ENCODE measurements around the gene VPS9D1. TPM values are rescaled to one million over a fixed set of nuclear protein-coding genes. Genes with fewer than 3 reads are reported as not detected.
A peak's percentile ranks its signal among the peaks of the same experiment; 100 is the strongest.
"Not testable (repeated sequence)": the region's sequence is repeated elsewhere in the genome, so short reads cannot be mapped to it uniquely, and the experiment has no call there.

The VPS9D1 gene
- total and polyA plus RNA-seq, 7 donors: 3.7 to 10.3 (median 5.2) TPM

- TF ChIP-seq, protein P1, sequence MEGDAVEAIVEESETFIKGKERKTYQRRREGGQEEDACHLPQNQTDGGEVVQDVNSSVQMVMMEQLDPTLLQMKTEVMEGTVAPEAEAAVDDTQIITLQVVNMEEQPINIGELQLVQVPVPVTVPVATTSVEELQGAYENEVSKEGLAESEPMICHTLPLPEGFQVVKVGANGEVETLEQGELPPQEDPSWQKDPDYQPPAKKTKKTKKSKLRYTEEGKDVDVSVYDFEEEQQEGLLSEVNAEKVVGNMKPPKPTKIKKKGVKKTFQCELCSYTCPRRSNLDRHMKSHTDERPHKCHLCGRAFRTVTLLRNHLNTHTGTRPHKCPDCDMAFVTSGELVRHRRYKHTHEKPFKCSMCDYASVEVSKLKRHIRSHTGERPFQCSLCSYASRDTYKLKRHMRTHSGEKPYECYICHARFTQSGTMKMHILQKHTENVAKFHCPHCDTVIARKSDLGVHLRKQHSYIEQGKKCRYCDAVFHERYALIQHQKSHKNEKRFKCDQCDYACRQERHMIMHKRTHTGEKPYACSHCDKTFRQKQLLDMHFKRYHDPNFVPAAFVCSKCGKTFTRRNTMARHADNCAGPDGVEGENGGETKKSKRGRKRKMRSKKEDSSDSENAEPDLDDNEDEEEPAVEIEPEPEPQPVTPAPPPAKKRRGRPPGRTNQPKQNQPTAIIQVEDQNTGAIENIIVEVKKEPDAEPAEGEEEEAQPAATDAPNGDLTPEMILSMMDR (IDR thresholded peaks at IDR 0.05): no peak
- no peaks in the 10 kb centered on the region for H3K9me3 ChIP-seq
- 0 to 1% (median 1%) methylated on average over 60 to 66 of the region's 67 CpGs for WGBS, 3 donors
Measured at GRCh38 chr16:89686520-89687091, 34.1 kb downstream of the VPS9D1 start, which contains the start of gene CDK10. TSS of gene CDK10 (plus strand) at chr16:89686689. CDS start at chr16:89686711, 22 bp downstream.

DNA sequence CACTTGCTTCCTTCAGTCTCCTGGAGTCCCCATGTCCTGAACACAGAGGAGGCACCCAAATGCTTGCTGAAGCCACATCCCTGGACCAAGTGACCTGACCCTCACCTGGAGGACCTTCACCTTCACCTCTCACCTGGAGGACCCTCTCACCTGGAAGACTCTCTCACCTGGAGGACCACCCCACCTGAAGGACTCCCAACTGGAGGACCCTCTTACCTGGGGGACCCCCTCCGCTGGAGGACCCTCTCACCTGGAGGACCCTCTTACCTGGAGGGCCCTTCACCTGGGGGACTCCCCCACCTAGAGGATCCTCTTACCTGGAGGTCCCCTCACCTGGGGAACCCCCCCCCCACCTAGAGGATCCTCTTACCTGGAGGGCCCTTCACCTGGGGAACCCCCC lies 34.8 kb downstream of the VPS9D1 start:
- intact Hi-C loops (cut with DNase I): no loop called here
- no peaks in the 10 kb centered on the region for H3K27me3 ChIP-seq (ENCODE audit: insufficient read depth in 3 of 3, low read length in 2 of 3)
- TF ChIP-seq, protein P1 (IDR thresholded peaks at IDR 0.05): no peak
- ATAC-seq: no peak
- no peak overlapping the region for H3K27ac ChIP-seq
- H3K4me1 ChIP-seq: peaks cover 14% of the 10 kb centered on the region
- no peaks in the 10 kb centered on the region for H3K9me3 ChIP-seq
- DNase-seq: no peak
- no peak overlapping the region for H3K4me3 ChIP-seq
- H3K36me3 ChIP-seq (ENCODE audit: insufficient read depth in 1 of 2, low read depth in 1 of 2): peaks cover 0 to 18% of the 10 kb centered on the region in 2 donors
- 100% methylated on average over 1 of the region's 1 CpG for whole genome bisulfite sequencing, 3 donors

More at GRCh38 chr16:89686520-89687091, 34.1 kb downstream of the VPS9D1 start, which contains the start of gene CDK10:
- Histone ChIP-seq H3K4me1 (peaks cover 14% of the 10 kb centered on the region), H3K27ac (peak within 1 kb of the TSS; percentile 93), H3K4me3 (peak within 1 kb of the TSS; percentile 95), H3K27me3 (ENCODE audit: insufficient read depth in 3 of 3, low read length in 2 of 3) (no peaks in the 10 kb centered on the region), H3K36me3 (ENCODE audit: insufficient read depth in 1 of 2, low read depth in 1 of 2) (peaks cover 0 to 25% of the 10 kb centered on the region in 2 donors)
- DNase-seq (peak; percentile 90 to 95), ATAC-seq (peak; percentile 93 to 99 (median 96))
- intact Hi-C loops (cut with DNase I): no loop called here

- H3K9me3 ChIP-seq: no peaks in the 10 kb centered on the region
- no peak overlapping the region for H3K4me3 ChIP-seq
- ATAC-seq (no peak), DNase-seq (no peak)
- intact Hi-C loops (cut with DNase I): no loop called here
- WGBS, 3 donors: 97 to 100% (median 98%) methylated on average over 2 of the region's 2 CpGs
- H3K36me3 ChIP-seq (ENCODE audit: insufficient read depth in 1 of 2, low read depth in 1 of 2): no peaks in the 10 kb centered on the region
- H3K27ac ChIP-seq: no peak overlapping the region
- TF ChIP-seq, protein P1 (IDR thresholded peaks at IDR 0.05): no peak
- H3K27me3 ChIP-seq (ENCODE audit: insufficient read depth in 3 of 3, low read length in 2 of 3): no peaks in the 10 kb centered on the region
- no peaks in the 10 kb centered on the region for H3K4me1 ChIP-seq
Measured at GRCh38 chr16:89678258-89678657, 42.4 kb downstream of the VPS9D1 start.

- WGBS, 3 donors: 76 to 81% (median 80%) methylated on average over 16 of the region's 16 CpGs
- no peaks in the 10 kb centered on the region for H3K4me1 ChIP-seq
- no peaks in the 10 kb centered on the region for H3K27me3 ChIP-seq (ENCODE audit: insufficient read depth in 3 of 3, low read length in 2 of 3)
- intact Hi-C loops (cut with DNase I): no loop called here
- ATAC-seq (no peak), DNase-seq (no peak)
- H3K4me3 ChIP-seq: no peak overlapping the region
- H3K27ac ChIP-seq: no peak overlapping the region
- TF ChIP-seq, protein P1 (IDR thresholded peaks at IDR 0.05): no peak
- H3K9me3 ChIP-seq: no peaks in the 10 kb centered on the region
- H3K36me3 ChIP-seq (ENCODE audit: insufficient read depth in 1 of 2, low read depth in 1 of 2): no peaks in the 10 kb centered on the region
Measured at GRCh38 chr16:89672177-89672941, 48.3 kb downstream of the VPS9D1 start.

GRCh38 chr16:89671565-89671964 lies 49.1 kb downstream of the VPS9D1 start:
- not testable (repeated sequence) for H3K27ac ChIP-seq

More at GRCh38 chr16:89671565-89671964, 49.1 kb downstream of the VPS9D1 start:
- intact Hi-C loops (cut with DNase I); H3K27me3 ChIP-seq (ENCODE audit: insufficient read depth in 3 of 3, low read length in 2 of 3); ATAC-seq; H3K36me3 ChIP-seq (ENCODE audit: insufficient read depth in 1 of 2, low read depth in 1 of 2); H3K4me3 ChIP-seq; DNase-seq; H3K9me3 ChIP-seq; H3K4me1 ChIP-seq: not testable (repeated sequence)
- 92 to 98% (median 94%) methylated on average over 4 of the region's 4 CpGs for WGBS, 3 donors
